ENCODE data around the gene GNA14.
"Not testable (repeated sequence)": the region's sequence is repeated elsewhere in the genome, so short reads cannot be mapped to it uniquely, and the experiment has no call there.

GNA14 gene

DNA sequence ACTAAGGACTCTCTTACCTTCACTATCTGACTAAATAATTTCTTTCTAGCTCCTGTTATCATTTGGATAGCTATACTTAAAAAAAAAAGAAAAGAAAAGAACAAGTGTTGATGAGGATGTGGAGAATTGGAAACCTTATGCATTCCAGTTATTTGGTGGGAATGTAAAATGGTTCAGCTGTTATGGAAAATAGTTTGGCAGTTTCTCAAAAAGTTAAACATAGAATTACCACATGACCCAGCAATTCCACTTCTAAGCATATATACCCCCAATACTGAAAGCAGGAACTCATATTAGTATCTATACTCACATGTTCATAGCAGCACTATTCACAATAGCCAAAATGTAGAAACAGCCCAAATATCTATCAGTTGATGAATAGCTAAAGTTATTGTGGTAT, 61.1 kb downstream of the GNA14 start:
- H3K27ac ChIP-seq (ENCODE audit: low read length): no peak overlapping the region
- H3K9me3 ChIP-seq (ENCODE audit: control insufficient read depth in 1 of 2, low read length in 2 of 2): no peaks in the 10 kb centered on the region
- no peak overlapping the region for H3K4me3 ChIP-seq (ENCODE audit: low read depth in 1 of 2, low read length in 2 of 2)
- H3K4me1 ChIP-seq (ENCODE audit: control insufficient read depth in 1 of 2, insufficient read depth in 2 of 2, low read length in 2 of 2): peaks cover 13 to 15% of the 10 kb centered on the region in 2 donors
- no peaks in the 10 kb centered on the region for H3K27me3 ChIP-seq (ENCODE audit: low read depth, low read length)
- H3K36me3 ChIP-seq (ENCODE audit: control insufficient read depth in 1 of 2, insufficient read depth in 2 of 2, low read length in 2 of 2): no peaks in the 10 kb centered on the region

DNA sequence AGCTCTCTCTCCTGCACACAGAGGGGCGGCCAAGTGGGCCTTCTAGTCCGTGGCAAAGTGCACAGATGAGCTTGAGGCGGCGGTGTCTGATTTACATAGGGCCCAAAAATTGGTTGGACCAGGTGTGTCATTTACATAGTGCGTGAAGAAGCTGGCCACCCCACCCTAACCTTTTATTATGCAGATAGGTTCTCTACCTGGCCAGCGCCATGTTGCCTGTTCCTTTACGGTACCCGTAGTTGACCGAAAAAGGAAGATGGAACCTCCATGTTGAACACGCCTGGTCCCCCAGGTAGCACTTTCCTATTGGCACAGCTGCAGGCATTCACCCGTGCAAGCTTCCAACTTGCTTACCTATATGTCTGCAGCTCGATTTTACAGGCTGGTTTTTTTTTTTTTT, 61.5 kb downstream of the GNA14 start:
- H3K4me1 ChIP-seq (ENCODE audit: control insufficient read depth in 1 of 2, insufficient read depth in 2 of 2, low read length in 2 of 2): peaks cover 13 to 15% of the 10 kb centered on the region in 2 donors
- H3K27me3 ChIP-seq (ENCODE audit: low read depth, low read length): no peaks in the 10 kb centered on the region
- H3K9me3 ChIP-seq (ENCODE audit: control insufficient read depth in 1 of 2, low read length in 2 of 2): no peaks in the 10 kb centered on the region
- H3K36me3 ChIP-seq (ENCODE audit: control insufficient read depth in 1 of 2, insufficient read depth in 2 of 2, low read length in 2 of 2): no peaks in the 10 kb centered on the region
- H3K4me3 ChIP-seq (ENCODE audit: low read depth in 1 of 2, low read length in 2 of 2): no peak overlapping the region
- H3K27ac ChIP-seq (ENCODE audit: low read length): no peak overlapping the region

DNA sequence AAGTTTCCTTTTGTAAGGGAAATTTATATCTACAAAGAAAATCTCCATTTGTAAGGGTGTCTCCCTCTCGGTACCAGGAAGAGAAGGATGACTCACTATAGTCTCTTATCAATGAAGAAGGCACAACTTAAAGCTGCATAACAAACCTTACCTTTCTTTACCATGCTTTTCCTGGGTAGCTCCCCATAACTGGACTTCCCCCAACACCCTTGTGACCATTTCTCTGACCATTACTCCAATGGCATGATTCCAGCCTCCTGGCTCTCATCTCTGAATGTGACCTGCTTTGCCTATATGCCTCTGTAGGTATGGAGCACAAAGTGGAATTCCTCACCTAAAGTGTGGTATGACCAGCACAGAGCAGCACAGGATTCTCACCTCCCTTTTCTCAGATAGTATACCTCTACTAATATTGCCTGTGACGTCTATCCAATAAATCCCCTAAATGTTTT, 62.8 kb downstream of the GNA14 start:
- no peaks in the 10 kb centered on the region for H3K36me3 ChIP-seq (ENCODE audit: control insufficient read depth in 1 of 2, insufficient read depth in 2 of 2, low read length in 2 of 2)
- no peak overlapping the region for H3K27ac ChIP-seq (ENCODE audit: low read length)
- no peaks in the 10 kb centered on the region for H3K9me3 ChIP-seq (ENCODE audit: control insufficient read depth in 1 of 2, low read length in 2 of 2)
- H3K27me3 ChIP-seq (ENCODE audit: low read depth, low read length): no peaks in the 10 kb centered on the region
- H3K4me1 ChIP-seq (ENCODE audit: control insufficient read depth in 1 of 2, insufficient read depth in 2 of 2, low read length in 2 of 2): peaks cover 13 to 15% of the 10 kb centered on the region in 2 donors
- no peak overlapping the region for H3K4me3 ChIP-seq (ENCODE audit: low read depth in 1 of 2, low read length in 2 of 2)

DNA sequence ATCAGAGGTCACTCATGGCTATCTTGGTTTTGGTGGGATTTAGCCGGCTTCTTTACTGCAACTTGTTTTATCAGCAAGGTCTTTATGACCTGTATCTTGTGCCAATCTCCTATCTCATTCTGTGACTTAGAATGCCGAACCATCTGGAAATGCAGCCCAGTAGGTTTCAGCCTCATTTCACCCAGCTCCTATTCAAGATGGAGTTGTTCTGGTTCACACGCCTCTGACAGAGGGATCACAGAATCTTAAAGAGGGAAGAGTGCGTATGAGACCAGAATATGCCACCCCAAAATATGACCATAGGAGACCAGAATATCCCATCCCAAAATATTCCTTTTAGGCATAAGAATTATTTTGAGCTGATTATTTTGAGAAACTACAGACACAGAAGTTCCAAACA, 63.2 kb downstream of the GNA14 start:
- H3K4me1 ChIP-seq (ENCODE audit: control insufficient read depth in 1 of 2, insufficient read depth in 2 of 2, low read length in 2 of 2): peaks cover 13 to 15% of the 10 kb centered on the region in 2 donors
- H3K27me3 ChIP-seq (ENCODE audit: low read depth, low read length); H3K27ac ChIP-seq (ENCODE audit: low read length); H3K4me3 ChIP-seq (ENCODE audit: low read depth in 1 of 2, low read length in 2 of 2); H3K9me3 ChIP-seq (ENCODE audit: control insufficient read depth in 1 of 2, low read length in 2 of 2); H3K36me3 ChIP-seq (ENCODE audit: control insufficient read depth in 1 of 2, insufficient read depth in 2 of 2, low read length in 2 of 2): not testable (repeated sequence)

DNA sequence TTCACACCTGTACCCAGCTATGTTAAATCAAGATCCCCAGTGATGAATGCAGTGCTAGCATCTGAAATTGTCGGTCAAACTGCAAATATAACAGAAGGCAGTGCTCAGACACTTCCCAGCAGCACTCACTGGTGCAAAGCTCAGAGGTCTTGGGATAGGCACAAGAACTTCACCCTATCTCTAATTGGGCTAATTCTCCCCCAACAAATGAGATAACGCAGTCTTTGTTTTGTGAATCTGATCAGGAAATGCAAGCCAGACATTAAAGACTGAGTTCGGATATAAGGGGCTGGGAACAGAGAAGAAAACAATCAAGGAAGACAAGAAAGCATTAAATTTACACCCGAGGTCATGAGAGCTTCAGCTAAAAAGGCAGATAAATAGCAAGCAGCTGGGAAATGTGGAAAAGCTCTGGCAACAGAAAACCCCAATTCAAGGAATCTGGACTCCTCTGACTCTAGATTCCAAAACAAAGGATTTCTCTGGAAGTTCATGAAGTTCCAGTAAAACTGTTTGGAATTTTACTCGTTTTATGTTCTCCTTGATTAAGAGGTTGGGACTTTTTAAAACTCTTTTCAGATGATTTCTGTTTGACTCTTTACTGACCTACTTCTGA, 65.1 kb downstream of the GNA14 start:
- H3K9me3 ChIP-seq (ENCODE audit: control insufficient read depth in 1 of 2, low read length in 2 of 2): no peaks in the 10 kb centered on the region
- no peak overlapping the region for H3K27ac ChIP-seq (ENCODE audit: low read length)
- no peak overlapping the region for H3K4me3 ChIP-seq (ENCODE audit: low read depth in 1 of 2, low read length in 2 of 2)

DNA sequence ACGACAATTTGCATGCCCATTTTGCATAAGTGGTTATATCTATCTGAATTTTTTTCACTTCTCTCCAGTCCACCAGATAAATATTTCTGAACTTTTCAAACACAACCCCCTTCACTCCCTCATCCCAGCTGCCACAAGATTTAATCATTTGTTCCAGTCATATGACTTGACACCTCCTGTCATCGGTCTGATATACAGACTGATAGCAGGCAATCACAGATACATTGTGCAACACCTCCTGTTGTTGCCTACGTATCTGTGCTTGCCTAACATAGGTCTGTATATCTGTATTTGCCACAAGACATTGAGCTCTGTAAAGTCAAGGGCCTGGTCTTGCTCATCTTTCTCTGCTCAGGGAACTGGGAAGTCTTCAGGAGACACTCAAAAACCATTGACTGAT, 65.6 kb downstream of the GNA14 start:
- H3K27ac ChIP-seq (ENCODE audit: low read length): no peak overlapping the region
- peaks cover 0 to 10% of the 10 kb centered on the region in 2 donors for H3K4me1 ChIP-seq (ENCODE audit: control insufficient read depth in 1 of 2, insufficient read depth in 2 of 2, low read length in 2 of 2)
- no peak overlapping the region for H3K4me3 ChIP-seq (ENCODE audit: low read depth in 1 of 2, low read length in 2 of 2)
- H3K9me3 ChIP-seq (ENCODE audit: control insufficient read depth in 1 of 2, low read length in 2 of 2): no peaks in the 10 kb centered on the region
- H3K36me3 ChIP-seq (ENCODE audit: control insufficient read depth in 1 of 2, insufficient read depth in 2 of 2, low read length in 2 of 2): no peaks in the 10 kb centered on the region
- H3K27me3 ChIP-seq (ENCODE audit: low read depth, low read length): no peaks in the 10 kb centered on the region

More for the DNA sequence above, 65.1 kb downstream of the GNA14 start:
- Histone ChIP-seq H3K4me1 (ENCODE audit: control insufficient read depth in 1 of 2, insufficient read depth in 2 of 2, low read length in 2 of 2) (peaks cover 4 to 11% of the 10 kb centered on the region in 2 donors), H3K36me3 (ENCODE audit: control insufficient read depth in 1 of 2, insufficient read depth in 2 of 2, low read length in 2 of 2) (no peaks in the 10 kb centered on the region), H3K27me3 (ENCODE audit: low read depth, low read length) (no peaks in the 10 kb centered on the region)

DNA sequence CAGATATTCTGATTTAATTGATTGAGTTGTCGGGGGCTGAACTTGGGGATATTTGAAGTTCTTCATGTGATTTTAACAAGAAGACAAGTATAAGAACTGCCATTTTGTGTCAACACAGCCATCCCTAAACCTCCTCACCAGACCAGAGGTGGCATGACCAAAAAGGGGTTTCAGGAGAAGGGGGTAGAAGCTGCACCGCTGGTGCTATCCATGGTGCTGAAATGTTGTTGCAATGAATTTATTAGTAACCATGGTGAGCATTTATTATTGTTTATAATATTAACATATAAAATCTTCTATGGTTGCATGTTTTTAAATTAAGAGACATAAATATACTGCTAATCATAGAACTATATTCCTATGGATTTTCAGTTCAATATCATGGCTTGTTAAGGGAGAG, 72.3 kb downstream of the GNA14 start:
- H3K4me1 ChIP-seq (ENCODE audit: control insufficient read depth in 1 of 2, insufficient read depth in 2 of 2, low read length in 2 of 2): no peaks in the 10 kb centered on the region
- H3K27ac ChIP-seq (ENCODE audit: low read length): no peak overlapping the region
- H3K4me3 ChIP-seq (ENCODE audit: low read depth in 1 of 2, low read length in 2 of 2): no peak overlapping the region
- no peaks in the 10 kb centered on the region for H3K9me3 ChIP-seq (ENCODE audit: control insufficient read depth in 1 of 2, low read length in 2 of 2)
- no peaks in the 10 kb centered on the region for H3K36me3 ChIP-seq (ENCODE audit: control insufficient read depth in 1 of 2, insufficient read depth in 2 of 2, low read length in 2 of 2)
- H3K27me3 ChIP-seq (ENCODE audit: low read depth, low read length): no peaks in the 10 kb centered on the region

DNA sequence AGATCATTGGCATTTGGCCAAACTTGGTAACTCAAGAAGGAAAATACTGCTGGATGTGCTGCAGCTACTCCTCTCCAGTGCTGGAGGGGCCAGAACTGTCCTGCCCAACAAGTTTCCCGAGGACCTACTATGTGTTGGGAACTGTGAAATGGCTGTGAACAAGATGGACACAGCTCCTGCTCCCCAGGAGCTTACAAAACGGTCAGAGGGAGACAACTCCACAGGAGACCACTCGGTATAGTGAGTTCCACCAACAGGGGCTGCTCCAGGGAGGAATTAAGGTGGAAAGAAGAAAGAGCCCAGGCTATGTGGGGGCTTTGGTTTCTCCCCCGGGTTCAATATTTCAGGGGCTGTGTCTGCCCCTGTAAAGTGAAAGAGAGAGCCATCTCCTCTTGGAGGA, 78.8 kb downstream of the GNA14 start:
- Histone ChIP-seq H3K27ac (ENCODE audit: low read length) (no peak overlapping the region), H3K4me1 (ENCODE audit: control insufficient read depth in 1 of 2, insufficient read depth in 2 of 2, low read length in 2 of 2) (no peaks in the 10 kb centered on the region), H3K27me3 (ENCODE audit: low read depth, low read length) (no peaks in the 10 kb centered on the region), H3K36me3 (ENCODE audit: control insufficient read depth in 1 of 2, insufficient read depth in 2 of 2, low read length in 2 of 2) (no peaks in the 10 kb centered on the region), H3K9me3 (ENCODE audit: control insufficient read depth in 1 of 2, low read length in 2 of 2) (no peaks in the 10 kb centered on the region), H3K4me3 (ENCODE audit: low read depth in 1 of 2, low read length in 2 of 2) (no peak overlapping the region)

DNA sequence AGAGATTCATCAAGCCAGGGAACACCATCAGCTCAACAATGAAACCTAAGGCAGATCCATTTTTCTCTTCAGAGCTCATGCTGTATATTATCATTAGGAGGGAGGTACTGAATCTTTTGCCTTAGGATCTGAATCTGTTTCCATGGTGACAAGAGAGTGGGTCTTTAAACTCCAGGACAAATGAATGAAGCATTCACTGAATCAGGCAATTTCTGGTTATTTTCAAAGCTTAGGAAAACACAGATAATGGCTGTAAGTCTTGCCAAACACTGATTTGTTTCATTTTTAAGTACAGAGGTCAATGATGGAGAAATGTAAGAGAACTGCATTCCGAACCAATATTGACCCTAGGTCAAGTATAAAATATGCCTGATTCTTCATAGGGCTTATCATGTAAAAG, 84.9 kb downstream of the GNA14 start:
- Histone ChIP-seq H3K9me3 (ENCODE audit: control insufficient read depth in 1 of 2, low read length in 2 of 2) (no peaks in the 10 kb centered on the region), H3K27ac (ENCODE audit: low read length) (no peak overlapping the region), H3K27me3 (ENCODE audit: low read depth, low read length) (no peaks in the 10 kb centered on the region), H3K4me1 (ENCODE audit: control insufficient read depth in 1 of 2, insufficient read depth in 2 of 2, low read length in 2 of 2) (peaks cover 0 to 5% of the 10 kb centered on the region in 2 donors), H3K4me3 (ENCODE audit: low read depth in 1 of 2, low read length in 2 of 2) (no peak overlapping the region), H3K36me3 (ENCODE audit: control insufficient read depth in 1 of 2, insufficient read depth in 2 of 2, low read length in 2 of 2) (no peaks in the 10 kb centered on the region)

DNA sequence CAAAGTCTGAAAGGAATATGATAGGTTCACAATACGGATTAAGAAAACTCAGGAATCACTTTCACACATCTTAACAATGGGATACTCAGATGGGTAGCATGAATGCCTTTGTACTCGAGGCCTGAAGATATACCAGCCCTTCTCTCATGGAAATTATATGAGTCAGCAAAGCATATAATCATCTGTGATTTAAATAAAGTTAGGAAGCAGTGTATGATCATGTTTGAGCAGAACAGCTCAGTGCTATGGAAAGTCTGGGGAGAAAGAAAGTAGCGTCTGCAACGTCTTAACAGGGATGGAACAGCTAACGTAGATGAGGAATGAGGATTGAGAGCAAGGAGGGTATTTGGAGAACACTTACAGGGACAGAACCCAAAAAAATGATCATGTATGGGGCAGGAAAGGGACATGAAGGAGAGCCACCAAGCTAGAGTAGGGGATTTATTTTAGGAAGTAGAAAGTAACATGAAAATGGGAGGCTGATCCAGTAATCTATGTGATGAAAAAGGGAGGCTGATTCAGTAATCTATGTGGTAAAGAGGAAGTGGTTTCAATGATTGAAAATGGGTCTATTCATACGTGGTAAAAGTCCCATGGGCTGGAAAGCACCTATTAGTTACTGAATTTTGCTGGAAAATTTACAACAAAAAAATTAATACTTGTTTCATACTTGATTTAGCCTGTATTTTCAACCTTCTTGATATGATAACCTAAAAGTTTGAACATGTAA, 85.9 kb downstream of the GNA14 start:
- Histone ChIP-seq H3K27me3 (ENCODE audit: low read depth, low read length) (no peaks in the 10 kb centered on the region), H3K27ac (ENCODE audit: low read length) (no peak overlapping the region), H3K4me1 (ENCODE audit: control insufficient read depth in 1 of 2, insufficient read depth in 2 of 2, low read length in 2 of 2) (peaks cover 0 to 5% of the 10 kb centered on the region in 2 donors), H3K4me3 (ENCODE audit: low read depth in 1 of 2, low read length in 2 of 2) (no peak overlapping the region), H3K36me3 (ENCODE audit: control insufficient read depth in 1 of 2, insufficient read depth in 2 of 2, low read length in 2 of 2) (no peaks in the 10 kb centered on the region), H3K9me3 (ENCODE audit: control insufficient read depth in 1 of 2, low read length in 2 of 2) (no peaks in the 10 kb centered on the region)

DNA sequence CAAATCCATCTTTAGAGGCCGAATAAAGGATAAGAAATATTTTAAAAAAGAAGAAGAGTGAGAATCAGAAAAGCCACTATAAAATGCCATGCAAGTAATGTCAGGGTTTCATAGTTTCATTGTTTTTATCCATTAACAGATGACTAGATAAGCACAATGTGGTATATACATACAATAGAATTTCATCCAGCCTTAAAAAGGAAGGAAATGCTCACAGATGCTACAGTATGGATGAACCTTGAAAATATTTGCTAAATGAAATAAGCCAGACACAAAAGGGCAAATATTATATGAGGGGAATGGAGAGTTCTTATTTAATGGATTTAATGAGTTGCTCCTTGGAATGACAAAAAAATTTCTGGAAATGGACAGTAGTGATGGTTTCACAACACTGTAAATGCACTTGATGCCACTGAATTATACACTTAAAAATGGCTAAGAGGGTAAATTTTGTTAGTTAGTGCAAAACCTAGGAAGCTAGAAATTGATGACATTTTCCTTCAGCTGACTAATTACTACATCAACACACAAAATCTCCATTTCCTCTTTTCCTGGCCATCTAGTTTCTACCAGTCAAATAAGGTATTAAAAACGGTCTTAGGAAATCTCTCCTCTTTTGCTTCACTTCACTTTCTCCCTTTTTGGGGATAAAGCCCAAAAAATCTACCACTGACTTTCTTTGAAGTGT, 86.6 kb downstream of the GNA14 start:
- Histone ChIP-seq H3K27me3 (ENCODE audit: low read depth, low read length) (no peaks in the 10 kb centered on the region), H3K36me3 (ENCODE audit: control insufficient read depth in 1 of 2, insufficient read depth in 2 of 2, low read length in 2 of 2) (no peaks in the 10 kb centered on the region), H3K9me3 (ENCODE audit: control insufficient read depth in 1 of 2, low read length in 2 of 2) (no peaks in the 10 kb centered on the region), H3K4me3 (ENCODE audit: low read depth in 1 of 2, low read length in 2 of 2) (no peak overlapping the region), H3K27ac (ENCODE audit: low read length) (no peak overlapping the region), H3K4me1 (ENCODE audit: control insufficient read depth in 1 of 2, insufficient read depth in 2 of 2, low read length in 2 of 2) (peaks cover 0 to 5% of the 10 kb centered on the region in 2 donors)

All from muscle layer of duodenum (tissue), 2 donors.